A673 (cell line): ENCODE measurements around the gene CABLES1. TPM values are rescaled to one million over a fixed set of nuclear protein-coding genes. Genes with fewer than 3 reads are reported as not detected.

Source experiments
- BruUV-seq: library from RNA; stranded (reverse); fragments of 400-500 nt; replicated peaks from 2 replicates; lab custom pipeline; 2021; lab: Mats Ljungman, UMichigan
- CTCF ChIA-PET: fragments of 300-600 bp; sonication (Branson Sonifier 250); formaldehyde crosslinking; loops from one replicate; lab custom pipeline; 2022; ENCODE audit warnings: antibody characterized with exemption; lab: Charles Lee
- POLR2A ChIA-PET: fragments of 300-600 bp; sonication (Branson Sonifier 250); formaldehyde crosslinking; loops from one replicate; lab custom pipeline; 2022; ENCODE audit warnings: antibody characterized with exemption; ENCODE audit not compliant: low non-redundant PET; lab: Charles Lee
- DNase-seq: peaks from one replicate; pipeline ENCODE4 v3.0.0-alpha.2; 2015; ENCODE audit warnings: low spot score
- H3K27ac ChIP-seq: fragments of 200-600 bp; sonication (generic); 2 replicates; pipeline ENCODE4 v1.5.1; 2016; ENCODE audit warnings: mixed run types, low read depth, mild to moderate bottlenecking, mixed read lengths, antibody characterized with exemption, low read length; ENCODE audit not compliant: poor library complexity, severe bottlenecking
- H3K27me3 ChIP-seq: fragments of 200-600 bp; sonication (generic); replicated peaks from 2 replicates; pipeline ENCODE4 v1.6.1; 2017; ENCODE audit warnings: mixed run types, low read depth, mild to moderate bottlenecking, mixed read lengths, antibody characterized with exemption, low read length; ENCODE audit not compliant: insufficient read depth, poor library complexity
- H3K36me3 ChIP-seq: fragments of 200-600 bp; sonication (generic); 2 replicates; pipeline ENCODE4 v1.6.1; 2016; ENCODE audit warnings: mixed run types, mild to moderate bottlenecking, mixed read lengths, antibody characterized with exemption, low read length; ENCODE audit not compliant: insufficient read depth, poor library complexity, severe bottlenecking
- H3K4me1 ChIP-seq: fragments of 200-600 bp; sonication (generic); 2 replicates; pipeline ENCODE4 v1.6.1; 2017; ENCODE audit warnings: mixed run types, mild to moderate bottlenecking, mixed read lengths, antibody characterized with exemption, low read length; ENCODE audit not compliant: insufficient read depth, poor library complexity, severe bottlenecking
- H3K4me3 ChIP-seq: fragments of 200-600 bp; sonication (generic); 2 replicates; pipeline ENCODE4 v1.5.1; 2016; ENCODE audit warnings: low read depth, mixed run types, mild to moderate bottlenecking, mixed read lengths, low read length; ENCODE audit not compliant: poor library complexity, severe bottlenecking
- H3K9me3 ChIP-seq: fragments of 200-600 bp; sonication (generic); 2 replicates; pipeline ENCODE4 v1.6.1; 2016; ENCODE audit warnings: mixed run types, low read depth, mild to moderate bottlenecking, mixed read lengths, antibody characterized with exemption, low read length; ENCODE audit not compliant: poor library complexity, severe bottlenecking
- CTCF ChIP-seq: fragments of 300-800, 200-600 bp; sonication (generic); conservative IDR thresholded peaks from 2 replicates; pipeline ENCODE4 v1.5.1; 2017; ENCODE audit warnings: low read depth, mild to moderate bottlenecking, antibody characterized with exemption, low read length, moderate library complexity, mixed read lengths
- EZH2 ChIP-seq: fragments of 200-600 bp; sonication (generic); IDR thresholded peaks from 2 replicates; pipeline ENCODE4 v1.6.1; 2017; ENCODE audit warnings: borderline replicate concordance, low read depth, mild to moderate bottlenecking, mixed read lengths, antibody characterized with exemption, low read length; ENCODE audit not compliant: poor library complexity, severe bottlenecking
- intact Hi-C: fragments of 100-400 bp; cut with micrococcal nuclease; formaldehyde crosslinking; loops from one replicate; pipeline ENCODE4 v1.10.0; 2022; ENCODE audit not compliant: unreplicated experiment
- total RNA-seq: library from RNA; stranded (reverse); gene quantifications from 2 replicates; pipeline ENCODE4 v1.2.3, GENCODE V29; 2021

Gene CABLES1
- total RNA-seq, 1 experiment from 2014 or later = 7.2 TPM

GRCh38 chr18:23189099-23189498, 53.8 kb downstream of the CABLES1 start:
- no TSS peak for BruUV-seq
- no peak for DNase-seq
- no peaks in the 10 kb centered on the region for H3K27me3 ChIP-seq
- no peaks in the 10 kb centered on the region for H3K9me3 ChIP-seq
- ChIA-PET CTCF (no interaction called here), POLR2A (no interaction called here)
- peaks cover 27% of the 10 kb centered on the region for H3K4me1 ChIP-seq
- H3K27ac ChIP-seq = no peak overlapping the region
- no peak overlapping the region for H3K4me3 ChIP-seq
- no peak for TF ChIP-seq EZH2
- TF ChIP-seq CTCF = no peak
- H3K36me3 ChIP-seq = no peaks in the 10 kb centered on the region
- intact Hi-C loops = no loop called here

DNA sequence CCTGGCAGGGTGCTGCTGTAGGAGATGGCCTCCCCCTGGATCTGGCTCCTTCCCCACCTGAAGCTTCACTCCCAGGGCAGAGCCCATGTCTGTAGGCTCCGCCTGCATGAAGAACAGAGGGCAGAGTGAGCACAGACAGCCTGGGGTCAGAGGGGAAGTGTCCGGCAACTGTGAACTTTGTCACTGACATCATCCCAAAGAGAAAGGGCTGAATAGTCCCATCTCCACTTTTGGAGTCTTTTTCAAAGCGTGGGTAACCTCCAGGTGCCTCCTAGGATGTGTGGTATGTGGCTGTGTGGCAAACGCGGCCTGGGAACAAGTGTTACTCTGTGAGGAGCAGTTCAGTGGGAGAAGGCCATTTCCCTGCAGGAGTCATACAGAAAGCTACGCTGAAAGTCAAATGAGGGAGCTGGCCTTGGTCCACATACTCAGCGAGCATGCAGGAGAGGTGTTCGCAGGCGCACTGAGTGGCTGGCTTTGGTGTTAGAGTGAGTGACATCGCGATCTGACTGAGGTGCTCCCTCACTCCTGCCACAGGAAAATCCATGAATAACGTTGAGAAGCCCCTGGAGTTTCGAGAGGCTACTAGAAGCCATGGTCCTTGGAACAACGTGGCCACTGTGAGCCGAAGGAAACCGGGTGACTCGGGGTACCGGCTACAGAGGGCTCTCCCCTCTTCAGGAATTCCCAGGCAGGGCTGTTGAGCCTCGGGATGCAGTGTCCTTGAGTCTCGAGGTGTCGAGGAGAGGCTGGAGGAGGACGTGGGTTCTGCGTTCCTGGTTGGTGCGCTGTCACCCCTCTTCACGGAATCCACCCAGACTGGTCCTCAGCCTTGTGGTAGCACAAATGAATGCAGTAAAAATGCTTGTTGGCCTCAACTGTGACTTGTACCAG, 54.7 kb downstream of the CABLES1 start:
- TF ChIP-seq EZH2 (no peak), CTCF (no peak)
- Histone ChIP-seq H3K27ac (no peak overlapping the region), H3K9me3 (no peaks in the 10 kb centered on the region), H3K4me3 (no peak overlapping the region), H3K4me1 (peaks cover 36% of the 10 kb centered on the region), H3K27me3 (no peaks in the 10 kb centered on the region), H3K36me3 (no peaks in the 10 kb centered on the region)
- ChIA-PET POLR2A (no interaction called here), CTCF (no interaction called here)
- intact Hi-C loops = loop anchor here (5.0 kb wide), 3 partner anchors 33 to 53 kb away; partner anchors contain the start of gene CABLES1
- no peak for DNase-seq
- no TSS peak for BruUV-seq

DNA sequence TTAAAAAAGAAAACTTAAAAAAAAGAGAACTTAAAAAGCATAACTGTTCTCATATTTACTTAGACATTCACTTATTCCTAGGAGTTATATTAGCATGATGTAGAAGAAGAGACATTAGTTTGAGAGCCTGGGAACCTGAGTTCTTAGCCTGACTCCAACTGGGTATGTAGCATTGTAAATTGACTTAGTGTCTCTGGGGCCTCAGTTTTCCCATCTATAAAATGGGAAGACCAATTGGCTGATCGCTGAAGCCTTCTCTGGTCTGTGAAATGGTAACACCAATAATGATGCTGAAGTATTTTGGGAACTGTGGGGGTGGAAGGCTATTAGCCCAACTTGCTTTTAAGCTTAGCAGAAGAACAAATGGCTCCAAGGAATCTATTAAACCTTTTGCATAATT, 55.9 kb downstream of the CABLES1 start:
- H3K36me3 ChIP-seq = no peaks in the 10 kb centered on the region
- H3K9me3 ChIP-seq = no peaks in the 10 kb centered on the region
- ChIA-PET CTCF (interaction anchor here (0.7 kb wide), 1 partner anchor 16 kb away, joined by 5 read pairs; no protein-coding TSS in a partner anchor), POLR2A (no interaction called here)
- H3K27ac ChIP-seq = no peak overlapping the region
- BruUV-seq = no TSS peak
- DNase-seq = no peak
- no peaks in the 10 kb centered on the region for H3K27me3 ChIP-seq
- intact Hi-C loops = loop anchor here (5.0 kb wide), 3 partner anchors 34 to 54 kb away; partner anchors contain the start of gene CABLES1
- TF ChIP-seq EZH2 = no peak
- H3K4me3 ChIP-seq = no peak overlapping the region
- H3K4me1 ChIP-seq = peaks cover 45% of the 10 kb centered on the region
